Thyroid gland (tissue), 4 donors: ENCODE data around the gene TSHZ2.
"Not testable (repeated sequence)": the region's sequence is repeated elsewhere in the genome, so short reads cannot be mapped to it uniquely, and the experiment has no call there.

Experiments
- CTCF ChIP-seq, 6 experiments: fragments of 200-600 bp in 3 of 6; fragments of 450-650 bp in 3 of 6; sonication (generic) in 3 of 6; IDR thresholded peaks; one replicate each; pipeline ENCODE4 v1.5.1; 2016 to 2019; ENCODE audit warnings: antibody characterized with exemption in 6 of 6, mild to moderate bottlenecking in 2 of 6, inconsistent platforms in 1 of 6, moderate library complexity in 1 of 6
- POLR2A ChIP-seq, 2 donors: fragments of 450-650 bp; IDR thresholded peaks; one replicate each; pipeline ENCODE4 v1.6.1; 2017; ENCODE audit warnings: antibody characterized with exemption in 2 of 2, mild to moderate bottlenecking in 2 of 2, moderate library complexity in 1 of 2

- TF ChIP-seq CTCF, POLR2A (IDR thresholded peaks at IDR 0.05): not testable (repeated sequence)
These were observed 351.3 kb downstream of the TSHZ2 start for GRCh38 chr20:53323460-53323859.
